Activated CD8-positive, alpha-beta memory T cell treated with anti-CD3 and anti-CD28 coated beads, Interleukin-2, amount 50 U/mL, for 1 hour (primary cell): ENCODE measurements around the gene ERAS.
"Not testable (repeated sequence)": the region's sequence is repeated elsewhere in the genome, so short reads cannot be mapped to it uniquely, and the experiment has no call there.

Source experiments
- DNase-seq: peaks from one replicate; pipeline ENCODE4 v3.0.0-alpha.2; 2020; ENCODE audit errors: extremely low read depth

Gene ERAS

DNA sequence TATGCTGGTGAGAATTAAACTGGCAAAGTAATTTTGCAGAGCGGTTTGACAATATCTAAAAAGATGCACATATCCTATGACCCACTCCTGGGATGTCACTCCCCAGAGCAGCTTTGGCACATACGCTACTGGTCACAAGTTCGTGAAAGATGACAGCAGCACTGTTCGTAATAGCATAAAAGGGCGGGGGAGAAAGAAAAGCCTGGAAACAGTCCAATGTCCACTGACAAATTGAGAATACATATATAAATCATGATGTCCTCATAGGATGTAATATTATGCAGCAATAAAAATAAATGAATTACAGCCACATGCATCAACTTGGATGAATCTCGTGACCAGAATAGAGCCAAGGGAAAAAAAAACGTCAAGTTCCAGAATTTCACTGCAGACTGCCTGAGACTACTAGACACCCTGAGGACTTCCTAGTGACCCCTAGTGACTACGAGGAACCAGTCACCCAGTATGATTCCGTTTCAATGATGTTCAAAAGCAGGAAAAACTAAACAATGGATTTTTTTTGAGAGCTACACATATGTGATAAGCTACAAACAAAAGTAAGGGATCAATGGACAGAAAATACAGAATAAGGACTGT is 7.3 kb downstream of the ERAS start:
- no peak for DNase-seq

DNA sequence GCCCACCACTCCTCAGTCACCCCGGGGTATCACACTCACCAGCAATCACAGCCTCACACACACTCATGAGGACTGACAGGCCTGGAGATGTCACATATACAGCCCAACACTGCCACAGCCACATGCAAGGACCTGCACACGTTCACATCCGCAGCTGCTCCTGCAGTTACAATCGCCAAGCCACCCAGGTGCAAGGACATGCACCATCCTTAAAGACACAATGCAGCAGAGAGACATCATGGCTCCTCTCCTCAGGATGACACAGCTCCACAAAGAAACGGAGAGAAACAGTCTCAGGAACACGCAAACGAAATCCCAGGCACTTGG is 8.0 kb downstream of the ERAS start:
- no peak for DNase-seq

DNA sequence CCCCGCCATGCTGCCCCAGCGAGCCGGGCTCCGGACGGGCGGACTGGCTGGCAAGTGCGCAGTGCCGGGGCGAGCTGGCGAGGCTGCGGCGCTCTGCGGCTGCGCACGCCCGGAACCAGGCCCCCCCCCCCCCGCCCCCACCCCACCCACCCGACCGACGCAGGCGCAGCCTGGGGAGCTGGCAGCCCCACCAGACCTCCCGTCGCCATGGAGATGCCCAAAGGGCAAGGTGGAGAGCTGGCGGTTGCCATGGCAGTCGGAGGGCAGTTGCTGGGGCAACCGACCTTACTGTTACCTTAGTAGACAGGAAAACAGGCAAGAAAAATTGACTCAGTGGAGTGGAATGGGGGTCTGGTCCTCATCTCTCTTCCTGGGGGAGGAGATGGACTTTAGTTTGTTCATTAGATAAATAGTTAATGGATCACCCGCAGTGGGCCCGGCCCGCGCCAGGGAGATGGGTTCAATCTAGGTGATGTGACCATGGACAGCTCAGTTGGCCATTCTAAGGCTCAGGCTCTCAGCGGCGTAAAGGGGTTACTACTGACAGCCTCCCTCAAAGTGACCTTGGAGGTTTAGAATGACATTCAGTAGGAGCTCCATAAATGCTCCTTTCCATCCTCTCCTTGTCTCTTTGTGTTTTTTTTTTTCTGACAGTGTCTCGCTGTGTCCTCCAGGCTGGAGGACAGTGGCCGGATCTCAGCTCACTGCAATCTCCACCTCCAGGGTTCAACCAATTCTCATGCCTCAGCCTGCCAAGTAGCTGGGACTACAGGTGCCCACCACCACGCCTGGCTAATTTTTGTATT is 9.4 kb downstream of the ERAS start, which contains the start of gene PCSK1N:
Gene PCSK1N (minus strand): TSS at position 87 of the 806 bp plus-strand sequence. CDS start 78 bp downstream, at position 9.
- DNase-seq: peak; percentile 47

DNA sequence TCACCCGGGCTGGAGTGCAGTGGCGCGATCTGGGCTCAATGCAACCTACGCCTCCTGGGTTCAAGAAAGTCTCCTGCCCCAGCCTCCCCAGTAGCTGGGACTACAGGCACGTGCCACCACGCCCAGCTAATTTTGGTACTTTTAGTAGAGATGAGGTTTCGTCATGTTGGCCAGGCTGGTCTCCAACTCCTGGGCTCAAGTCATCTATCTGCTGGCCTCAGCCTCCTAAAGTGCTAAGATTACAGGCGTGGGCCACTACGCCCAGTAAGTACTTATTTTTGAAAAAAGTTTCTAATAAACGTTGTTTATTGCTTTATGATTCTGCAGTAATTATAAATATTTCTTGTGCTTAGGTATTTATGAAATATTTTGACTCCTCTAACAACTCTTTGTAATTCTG is 13.4 kb downstream of the ERAS start:
- no peak for DNase-seq

DNA sequence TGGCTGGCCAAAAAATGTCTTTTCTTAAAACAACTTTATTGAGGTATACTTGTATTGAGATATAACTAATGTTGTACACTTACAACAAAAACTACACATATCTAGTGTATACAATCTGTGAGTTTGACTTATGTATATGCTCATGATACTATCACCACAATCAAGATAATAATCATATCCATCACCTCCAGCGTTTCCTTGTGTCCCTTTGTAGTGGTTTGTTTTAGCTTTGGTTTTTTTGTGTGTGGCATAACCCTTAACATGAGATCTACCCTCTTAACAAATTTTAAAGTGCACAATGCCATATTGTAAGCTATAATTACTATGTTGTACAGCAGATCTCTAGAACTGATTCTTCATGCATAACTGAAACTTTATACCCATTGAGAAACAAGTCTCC is 22.5 kb downstream of the ERAS start:
- no peak for DNase-seq

DNA sequence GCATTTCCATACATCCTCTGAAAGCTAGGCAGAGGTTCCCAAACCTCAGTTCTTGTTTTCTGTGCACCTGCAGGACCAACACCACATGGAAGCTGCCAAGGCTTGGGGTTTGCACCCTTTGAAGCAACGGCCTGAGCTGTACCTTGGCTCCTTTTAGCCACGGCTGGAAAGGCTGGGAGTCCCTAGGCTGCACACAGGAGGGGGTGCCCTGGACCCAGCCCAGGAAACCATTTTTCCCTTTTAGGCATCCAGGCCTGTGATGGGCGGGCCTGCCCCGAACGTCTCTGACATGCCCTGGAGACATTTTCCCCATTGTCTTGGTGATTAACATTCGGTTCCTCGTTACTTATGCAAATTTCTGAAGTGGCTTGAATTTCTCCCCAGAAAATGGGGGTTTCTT is 26.5 kb downstream of the ERAS start:
- DNase-seq: no peak

DNA sequence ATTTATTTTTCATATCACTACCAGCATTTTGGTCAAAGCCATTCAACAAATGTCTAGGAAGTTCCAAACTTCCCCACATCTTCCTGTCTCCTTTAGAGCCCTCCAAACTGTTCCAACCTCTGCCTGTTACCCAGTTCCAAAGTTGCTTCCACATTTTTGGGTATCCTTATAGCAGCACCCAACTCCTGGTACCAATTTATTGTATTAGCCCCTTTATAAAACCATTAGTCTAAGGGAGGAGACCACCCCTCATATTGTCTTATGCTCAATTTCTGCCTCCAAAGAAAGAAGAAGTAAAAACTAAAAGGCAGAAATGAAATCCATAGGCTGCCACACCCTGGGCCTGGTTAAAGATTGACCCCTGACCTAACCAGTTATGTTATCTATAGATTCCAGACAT is 27.2 kb downstream of the ERAS start:
- not testable (repeated sequence) for DNase-seq

DNA sequence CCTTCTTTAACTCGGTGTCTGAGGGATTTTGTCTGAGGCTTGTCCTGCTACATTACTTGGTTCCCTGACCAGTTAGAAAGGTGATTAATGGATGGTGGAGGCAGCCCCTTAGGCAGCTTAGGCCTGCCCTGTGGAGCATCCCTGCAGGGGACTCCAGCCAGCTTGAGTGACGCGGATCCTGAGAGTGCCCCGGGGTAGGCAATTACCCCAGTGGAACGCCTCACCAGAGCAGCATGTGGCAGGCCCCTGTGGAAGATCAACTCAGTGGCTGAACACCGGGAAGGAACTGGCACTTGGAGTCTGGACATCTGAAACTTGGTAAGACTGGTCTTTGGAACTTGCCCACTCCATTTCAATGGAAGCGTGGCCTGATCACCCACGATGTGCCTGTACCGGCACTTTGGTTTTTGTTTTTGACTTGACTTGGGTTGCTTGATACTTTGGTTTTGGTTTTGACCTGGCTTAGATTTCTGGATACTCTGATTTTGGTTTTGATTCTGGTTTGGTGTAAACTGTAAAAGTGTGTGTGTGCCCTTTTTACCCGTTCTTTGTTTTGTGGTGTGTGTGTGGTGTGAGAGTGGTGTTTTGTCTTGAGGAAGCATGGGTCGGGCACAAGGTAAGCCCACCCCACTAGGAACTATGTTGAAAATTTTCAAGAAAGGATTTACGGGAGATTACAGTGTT is 27.9 kb downstream of the ERAS start:
- not testable (repeated sequence) for DNase-seq

DNA sequence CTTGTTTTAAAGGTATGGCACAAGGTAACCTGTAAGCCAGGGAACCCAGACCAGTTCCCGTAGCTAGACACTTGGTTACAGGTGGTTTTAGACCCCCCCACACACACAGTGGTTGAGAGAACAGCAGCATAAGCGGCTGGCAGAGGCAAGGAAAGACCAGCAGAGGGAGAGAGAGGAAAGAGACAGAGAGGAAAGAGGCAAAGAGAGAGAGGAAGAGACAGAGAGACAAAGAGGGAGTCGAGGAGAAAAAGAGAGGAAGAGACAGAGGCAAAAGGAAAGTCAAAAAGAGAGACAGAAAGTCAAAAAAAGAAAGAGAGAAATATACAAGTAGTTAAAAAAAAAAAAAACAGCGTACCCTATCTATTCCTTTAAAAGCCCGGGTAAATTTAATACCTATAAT is 28.6 kb downstream of the ERAS start:
- DNase-seq: no peak

DNA sequence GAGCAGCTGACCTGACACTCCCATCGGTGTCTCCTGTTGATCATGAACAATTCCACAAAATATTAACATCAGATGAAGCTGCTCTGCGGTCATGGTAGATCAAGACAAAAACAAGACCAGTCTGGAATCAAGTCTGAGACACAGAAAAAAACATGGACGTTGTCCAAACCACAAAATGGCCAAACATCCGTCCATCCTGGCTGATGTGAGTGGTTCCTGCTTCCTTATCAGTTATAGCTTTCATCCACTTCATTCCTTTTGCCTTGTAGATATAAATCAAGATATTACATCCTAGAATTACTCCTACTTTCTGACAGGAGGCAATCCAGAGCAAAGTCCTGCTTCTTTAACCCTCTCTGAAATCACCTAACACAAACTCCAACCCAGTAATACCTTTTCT is 37.9 kb downstream of the ERAS start:
- no peak for DNase-seq

DNA sequence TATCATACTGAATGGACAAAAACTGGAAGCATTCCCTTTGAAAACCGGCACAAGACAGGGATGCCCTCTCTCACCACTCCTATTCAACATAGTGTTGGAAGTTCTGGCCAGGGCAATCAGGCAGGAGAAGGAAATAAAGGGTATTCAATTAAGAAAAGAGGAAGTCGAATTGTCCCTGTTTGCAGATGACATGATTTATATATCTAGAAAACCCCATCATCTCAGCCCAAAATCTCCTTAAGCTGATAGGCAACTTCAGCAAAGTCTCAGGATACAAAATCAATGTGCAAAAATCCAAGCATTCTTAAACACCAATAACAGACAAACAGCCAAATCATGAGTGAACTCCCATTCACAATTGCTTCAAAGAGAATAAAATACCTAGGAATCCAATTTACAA is 45.7 kb downstream of the ERAS start:
- not testable (repeated sequence) for DNase-seq

DNA sequence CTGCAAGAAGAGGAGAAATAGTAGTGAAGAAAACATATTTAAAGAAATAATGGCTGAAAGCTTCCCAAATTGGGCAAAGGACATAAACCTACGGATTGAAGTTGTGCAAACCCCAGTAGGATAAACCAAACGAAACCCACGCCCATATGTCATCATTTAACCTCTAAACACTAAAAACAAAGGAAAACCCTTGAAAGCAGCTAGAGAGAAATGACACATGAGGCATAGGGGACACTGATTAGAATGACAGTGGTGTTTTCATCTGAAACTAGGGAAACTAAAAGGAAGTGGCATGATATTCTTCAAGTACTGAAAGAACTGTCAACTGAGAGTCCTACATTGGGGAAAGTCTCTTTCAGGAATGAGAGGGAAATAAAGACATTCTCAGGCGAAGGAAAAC is 50.6 kb downstream of the ERAS start:
- DNase-seq: not testable (repeated sequence)
